ENCODE measurements around the gene WNT9A. TPM values are rescaled to one million over a fixed set of nuclear protein-coding genes. Genes with fewer than 3 reads are reported as not detected.
"Not testable (repeated sequence)": the region's sequence is repeated elsewhere in the genome, so short reads cannot be mapped to it uniquely, and the experiment has no call there.

The WNT9A gene
- total and polyA plus RNA-seq, 4 donors, result 0.03 to 0.08 TPM; not detected in 2

DNA sequence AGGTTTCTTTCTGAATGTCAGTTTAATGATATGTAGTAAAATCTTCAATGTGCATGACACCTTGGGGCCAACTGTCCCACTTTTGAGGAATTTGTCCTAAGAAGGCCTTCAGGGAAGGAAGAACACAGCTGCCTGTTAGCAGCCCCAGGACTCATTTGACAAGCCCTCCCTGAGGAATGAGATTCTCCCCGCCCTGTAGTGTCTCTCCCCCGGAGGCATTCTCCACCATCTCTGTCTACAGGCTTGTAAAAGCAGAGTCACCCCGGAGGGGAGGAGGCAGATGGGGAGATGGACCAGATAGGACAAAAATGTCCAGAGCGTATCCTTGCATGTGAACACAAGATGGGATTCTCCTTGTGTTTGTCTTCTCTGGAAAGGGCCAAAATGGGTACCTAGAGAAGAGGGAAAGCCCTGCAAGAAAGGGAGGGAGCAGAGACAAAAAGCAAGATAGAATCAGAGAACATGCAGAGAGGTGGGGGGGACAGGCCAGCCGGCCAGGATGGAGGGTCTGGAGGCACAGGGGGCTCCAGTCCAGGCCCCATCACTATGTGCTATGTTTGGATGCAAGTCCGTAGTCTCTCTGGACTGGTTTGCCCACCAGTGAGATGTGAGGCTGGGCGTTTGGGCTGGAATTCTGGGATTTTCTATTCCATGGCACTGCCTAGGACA, 47.0 kb upstream of the WNT9A start:
- TF ChIP-seq JUND (IDR thresholded peaks at IDR 0.05), result no peak
- TF ChIP-seq, protein P1, sequence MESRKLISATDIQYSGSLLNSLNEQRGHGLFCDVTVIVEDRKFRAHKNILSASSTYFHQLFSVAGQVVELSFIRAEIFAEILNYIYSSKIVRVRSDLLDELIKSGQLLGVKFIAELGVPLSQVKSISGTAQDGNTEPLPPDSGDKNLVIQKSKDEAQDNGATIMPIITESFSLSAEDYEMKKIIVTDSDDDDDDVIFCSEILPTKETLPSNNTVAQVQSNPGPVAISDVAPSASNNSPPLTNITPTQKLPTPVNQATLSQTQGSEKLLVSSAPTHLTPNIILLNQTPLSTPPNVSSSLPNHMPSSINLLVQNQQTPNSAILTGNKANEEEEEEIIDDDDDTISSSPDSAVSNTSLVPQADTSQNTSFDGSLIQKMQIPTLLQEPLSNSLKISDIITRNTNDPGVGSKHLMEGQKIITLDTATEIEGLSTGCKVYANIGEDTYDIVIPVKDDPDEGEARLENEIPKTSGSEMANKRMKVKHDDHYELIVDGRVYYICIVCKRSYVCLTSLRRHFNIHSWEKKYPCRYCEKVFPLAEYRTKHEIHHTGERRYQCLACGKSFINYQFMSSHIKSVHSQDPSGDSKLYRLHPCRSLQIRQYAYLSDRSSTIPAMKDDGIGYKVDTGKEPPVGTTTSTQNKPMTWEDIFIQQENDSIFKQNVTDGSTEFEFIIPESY (IDR thresholded peaks at IDR 0.05), result no peak
- TF ChIP-seq, protein P2, sequence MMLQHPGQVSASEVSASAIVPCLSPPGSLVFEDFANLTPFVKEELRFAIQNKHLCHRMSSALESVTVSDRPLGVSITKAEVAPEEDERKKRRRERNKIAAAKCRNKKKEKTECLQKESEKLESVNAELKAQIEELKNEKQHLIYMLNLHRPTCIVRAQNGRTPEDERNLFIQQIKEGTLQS (IDR thresholded peaks at IDR 0.05), result no peak
- TF ChIP-seq TAF1 (conservative IDR thresholded peaks at IDR 0.05), result no peak
- TF ChIP-seq RXRA (IDR thresholded peaks at IDR 0.05), result no peak
- no peak for TF ChIP-seq HNF4G (IDR thresholded peaks at IDR 0.05)
- Histone ChIP-seq H3K9me3 (ENCODE audit: control insufficient read depth in 4 of 4, low read length in 3 of 4) (peaks cover 0 to 17% (median 8%) of the 10 kb centered on the region in 4 donors), H3K4me1 (ENCODE audit: control insufficient read depth in 4 of 4, insufficient read depth in 4 of 4, low read length in 3 of 4) (no peaks in the 10 kb centered on the region), H3K36me3 (ENCODE audit: control insufficient read depth in 4 of 4, insufficient read depth in 3 of 4, low read depth in 1 of 4, low read length in 3 of 4) (no peaks in the 10 kb centered on the region), H3K9ac (ENCODE audit: low read depth in 1 of 2, low read length in 2 of 2) (no peak overlapping the region), H3K27ac (ENCODE audit: low read depth in 1 of 2, low read length in 2 of 2) (no peak overlapping the region), H3K4me3 (ENCODE audit: low read depth in 1 of 3, low read length in 3 of 3) (no peak overlapping the region), H3K27me3 (ENCODE audit: control insufficient read depth in 4 of 4, insufficient read depth in 4 of 4, low read length in 3 of 4) (no peaks in the 10 kb centered on the region)
- 63% methylated on average over 7 of the region's 7 CpGs for WGBS
- no peak for DNase-seq (ENCODE audit: low spot score)

DNA sequence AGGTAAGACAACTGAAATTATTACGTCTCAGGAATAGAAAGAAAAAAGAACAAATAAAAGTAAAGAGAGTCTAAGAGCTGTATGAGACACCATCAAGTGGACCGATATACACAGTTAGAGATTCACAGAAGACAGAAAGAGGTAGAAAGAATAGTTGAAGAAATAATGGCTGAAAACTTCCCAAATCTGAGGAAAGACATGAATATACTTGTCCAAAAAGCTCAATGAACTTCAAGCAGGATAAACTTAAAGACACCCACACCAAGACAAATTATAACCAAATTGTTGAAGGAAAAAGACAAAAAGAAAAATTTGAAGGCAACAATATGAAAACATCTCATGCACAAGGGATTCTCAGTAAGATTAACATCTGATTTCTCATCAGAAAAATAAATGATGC, 39.4 kb upstream of the WNT9A start:
- H3K9me3 ChIP-seq (ENCODE audit: control insufficient read depth in 4 of 4, low read length in 3 of 4), result peaks cover 0 to 8% (median 4%) of the 10 kb centered on the region in 4 donors
- 92% methylated on average over 2 of the region's 2 CpGs for WGBS
- H3K36me3 ChIP-seq (ENCODE audit: control insufficient read depth in 4 of 4, insufficient read depth in 3 of 4, low read depth in 1 of 4, low read length in 3 of 4), result no peaks in the 10 kb centered on the region
- no peak overlapping the region for H3K27ac ChIP-seq (ENCODE audit: low read depth in 1 of 2, low read length in 2 of 2)
- no peak overlapping the region for H3K4me3 ChIP-seq (ENCODE audit: low read depth in 1 of 3, low read length in 3 of 3)
- H3K9ac ChIP-seq (ENCODE audit: low read depth in 1 of 2, low read length in 2 of 2), result no peak overlapping the region
- H3K4me1 ChIP-seq (ENCODE audit: control insufficient read depth in 4 of 4, insufficient read depth in 4 of 4, low read length in 3 of 4), result no peaks in the 10 kb centered on the region
- no peak for TF ChIP-seq GABPA (IDR thresholded peaks at IDR 0.05 in 1 of 2, conservative IDR thresholded peaks at IDR 0.05 in 1 of 2)
- TF ChIP-seq, protein P1 (IDR thresholded peaks at IDR 0.05), result no peak
- TF ChIP-seq, protein P2 (IDR thresholded peaks at IDR 0.05), result no peak
- no peak for TF ChIP-seq EGR1 (IDR thresholded peaks at IDR 0.05; ENCODE audit: low read depth in 2 of 2)
- no peak for TF ChIP-seq FOXA1 (IDR thresholded peaks at IDR 0.05)
- TF ChIP-seq CTCF (IDR thresholded peaks at IDR 0.05; ENCODE audit: low read depth, low read length, missing input control), result no peak
- no peak for DNase-seq (ENCODE audit: low spot score)
- peaks cover 0 to 4% (median 2%) of the 10 kb centered on the region in 4 donors for H3K27me3 ChIP-seq (ENCODE audit: control insufficient read depth in 4 of 4, insufficient read depth in 4 of 4, low read length in 3 of 4)

GRCh38 chr1:227975583-227976283, 28.0 kb upstream of the WNT9A start:
- H3K9me3 ChIP-seq (ENCODE audit: control insufficient read depth in 4 of 4, low read length in 3 of 4); H3K27me3 ChIP-seq (ENCODE audit: control insufficient read depth in 4 of 4, insufficient read depth in 4 of 4, low read length in 3 of 4); H3K36me3 ChIP-seq (ENCODE audit: control insufficient read depth in 4 of 4, insufficient read depth in 3 of 4, low read depth in 1 of 4, low read length in 3 of 4); H3K27ac ChIP-seq (ENCODE audit: low read depth in 1 of 2, low read length in 2 of 2); DNase-seq (ENCODE audit: low spot score); H3K9ac ChIP-seq (ENCODE audit: low read depth in 1 of 2, low read length in 2 of 2); H3K4me1 ChIP-seq (ENCODE audit: control insufficient read depth in 4 of 4, insufficient read depth in 4 of 4, low read length in 3 of 4); H3K4me3 ChIP-seq (ENCODE audit: low read depth in 1 of 3, low read length in 3 of 3): not testable (repeated sequence)
- WGBS, result 85% methylated on average over 17 of the region's 21 CpGs

DNA sequence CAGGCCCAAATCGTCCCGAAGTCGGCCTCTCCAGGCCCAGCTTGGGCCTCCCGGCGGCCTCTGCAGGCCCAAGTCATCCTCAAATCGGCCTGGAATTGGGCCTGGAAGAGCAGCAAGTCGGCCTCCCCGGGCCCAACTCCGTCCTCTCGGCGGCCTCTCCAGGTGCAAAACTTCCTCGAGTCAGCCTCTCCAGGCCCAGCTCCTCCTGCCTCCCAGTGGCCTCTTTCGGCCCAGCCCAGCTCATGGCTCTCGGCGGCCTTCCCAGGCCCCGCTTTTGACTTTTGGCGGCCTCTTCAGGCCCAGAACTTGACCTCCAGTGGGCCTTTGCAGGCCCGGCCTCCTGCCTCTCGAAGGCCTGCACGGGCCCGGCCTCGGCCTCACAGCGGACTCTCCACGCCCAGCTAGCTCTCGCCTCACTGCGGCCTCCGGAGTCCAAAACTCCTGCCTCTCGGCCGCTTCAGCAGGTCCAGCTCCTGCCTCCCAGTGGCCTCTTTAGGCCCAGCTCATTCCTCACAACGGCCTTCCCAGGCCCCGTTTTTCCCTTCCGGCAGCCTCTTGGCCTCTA, 26.1 kb upstream of the WNT9A start:
- H3K9me3 ChIP-seq (ENCODE audit: control insufficient read depth in 4 of 4, low read length in 3 of 4); H3K27ac ChIP-seq (ENCODE audit: low read depth in 1 of 2, low read length in 2 of 2); H3K27me3 ChIP-seq (ENCODE audit: control insufficient read depth in 4 of 4, insufficient read depth in 4 of 4, low read length in 3 of 4); H3K4me3 ChIP-seq (ENCODE audit: low read depth in 1 of 3, low read length in 3 of 3); H3K9ac ChIP-seq (ENCODE audit: low read depth in 1 of 2, low read length in 2 of 2); H3K36me3 ChIP-seq (ENCODE audit: control insufficient read depth in 4 of 4, insufficient read depth in 3 of 4, low read depth in 1 of 4, low read length in 3 of 4); DNase-seq (ENCODE audit: low spot score); H3K4me1 ChIP-seq (ENCODE audit: control insufficient read depth in 4 of 4, insufficient read depth in 4 of 4, low read length in 3 of 4): not testable (repeated sequence)
- 88% methylated on average over 32 of the region's 32 CpGs for WGBS
